Activated T-cell treated with anti-CD3 and anti-CD28 coated beads for 48 hours (primary cell): ENCODE results near the gene ALOX5.

Source experiments
- DNase-seq: peaks from one replicate; pipeline ENCODE4 v3.0.0-alpha.2; 2020; ENCODE audit warnings: low read depth

Gene ALOX5

GRCh38 chr10:45424668-45425404 is 50.8 kb downstream of the ALOX5 start:
- no peak for DNase-seq

- no peak for DNase-seq
Observed at GRCh38 chr10:45425621-45426563, 51.9 kb downstream of the ALOX5 start.

GRCh38 chr10:45427262-45427969 is 53.4 kb downstream of the ALOX5 start:
- DNase-seq, result no peak

- DNase-seq, result no peak
Observed at GRCh38 chr10:45427970-45428366, 54.0 kb downstream of the ALOX5 start.

- DNase-seq, result no peak
Observed at GRCh38 chr10:45428611-45429510, 54.8 kb downstream of the ALOX5 start.

- no peak for DNase-seq
Observed at GRCh38 chr10:45429790-45430189, 55.8 kb downstream of the ALOX5 start.

- DNase-seq, result no peak
Observed at GRCh38 chr10:45432113-45432512, 58.1 kb downstream of the ALOX5 start.

GRCh38 chr10:45432700-45433472 is 58.9 kb downstream of the ALOX5 start:
- no peak for DNase-seq

GRCh38 chr10:45433716-45434469 is 59.9 kb downstream of the ALOX5 start:
- DNase-seq, result no peak

GRCh38 chr10:45437587-45438465 is 63.8 kb downstream of the ALOX5 start:
- no peak for DNase-seq

- no peak for DNase-seq
Observed at GRCh38 chr10:45438466-45439090, 64.6 kb downstream of the ALOX5 start.

GRCh38 chr10:45439365-45439764 is 65.3 kb downstream of the ALOX5 start:
- no peak for DNase-seq

- no peak for DNase-seq
Observed at GRCh38 chr10:45439873-45440272, 65.9 kb downstream of the ALOX5 start.

GRCh38 chr10:45440511-45441062 is 66.6 kb downstream of the ALOX5 start:
- no peak for DNase-seq

GRCh38 chr10:45441239-45442190 is 67.5 kb downstream of the ALOX5 start:
- DNase-seq, result no peak

- DNase-seq, result no peak
Observed at GRCh38 chr10:45442251-45442650, 68.2 kb downstream of the ALOX5 start.

- no peak for DNase-seq
Observed at GRCh38 chr10:45442662-45443061, 68.6 kb downstream of the ALOX5 start.
